ENCODE results near the gene TH. TPM values are rescaled to one million over a fixed set of nuclear protein-coding genes. Genes with fewer than 3 reads are reported as not detected.

TH gene
- total RNA-seq, 2 donors from 2014 or later = not detected

DNA sequence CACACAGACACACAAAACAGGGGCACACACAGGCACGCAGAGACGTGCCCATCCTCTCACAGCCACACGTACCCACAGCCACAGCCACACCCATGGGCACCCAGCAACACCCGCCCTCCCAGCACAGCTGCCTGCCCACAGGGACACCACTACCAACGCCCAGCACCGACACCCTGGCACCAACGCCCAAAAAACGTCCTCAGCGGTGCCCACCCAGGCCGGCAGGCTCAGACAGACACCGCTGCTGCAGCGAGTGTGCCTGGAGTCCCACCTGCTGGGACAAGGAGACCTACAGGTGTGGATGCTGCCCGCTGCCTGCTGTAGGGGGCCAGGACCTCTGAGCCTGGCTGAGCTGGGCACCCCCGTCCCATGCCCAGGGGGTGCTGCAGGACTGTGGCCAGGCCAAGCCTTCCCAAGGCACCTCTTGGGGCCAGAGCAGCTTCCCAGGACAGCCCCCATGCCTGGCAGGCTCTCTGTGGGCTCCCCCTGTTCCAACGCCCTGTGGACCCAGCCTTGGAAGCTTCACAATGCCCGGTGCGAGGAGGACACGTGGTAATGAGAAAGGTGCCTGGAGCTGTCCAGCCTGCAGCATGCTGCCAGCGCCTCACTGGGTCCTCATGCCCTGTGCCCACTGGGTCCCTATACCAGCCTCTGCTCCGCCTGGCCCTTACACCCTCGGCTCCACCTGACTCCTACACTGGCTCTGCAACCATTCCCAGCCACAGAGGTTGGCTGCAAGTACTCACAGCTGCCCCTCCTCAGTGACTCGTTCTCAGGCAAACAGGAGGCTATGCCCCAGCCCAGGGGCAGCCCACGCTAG, 45.8 kb upstream of the TH start:
- Histone ChIP-seq H3K27ac (no peak overlapping the region), H3K27me3 (replicated peaks; ENCODE audit: insufficient read depth) (no peaks in the 10 kb centered on the region), H3K4me3 (no peak overlapping the region), H3K36me3 (no peaks in the 10 kb centered on the region), H3K9me3 (no peaks in the 10 kb centered on the region), H3K4me1 (ENCODE audit: control insufficient read depth in 1 of 2, low read depth in 2 of 2) (no peaks in the 10 kb centered on the region)
- TF ChIP-seq, protein P1, sequence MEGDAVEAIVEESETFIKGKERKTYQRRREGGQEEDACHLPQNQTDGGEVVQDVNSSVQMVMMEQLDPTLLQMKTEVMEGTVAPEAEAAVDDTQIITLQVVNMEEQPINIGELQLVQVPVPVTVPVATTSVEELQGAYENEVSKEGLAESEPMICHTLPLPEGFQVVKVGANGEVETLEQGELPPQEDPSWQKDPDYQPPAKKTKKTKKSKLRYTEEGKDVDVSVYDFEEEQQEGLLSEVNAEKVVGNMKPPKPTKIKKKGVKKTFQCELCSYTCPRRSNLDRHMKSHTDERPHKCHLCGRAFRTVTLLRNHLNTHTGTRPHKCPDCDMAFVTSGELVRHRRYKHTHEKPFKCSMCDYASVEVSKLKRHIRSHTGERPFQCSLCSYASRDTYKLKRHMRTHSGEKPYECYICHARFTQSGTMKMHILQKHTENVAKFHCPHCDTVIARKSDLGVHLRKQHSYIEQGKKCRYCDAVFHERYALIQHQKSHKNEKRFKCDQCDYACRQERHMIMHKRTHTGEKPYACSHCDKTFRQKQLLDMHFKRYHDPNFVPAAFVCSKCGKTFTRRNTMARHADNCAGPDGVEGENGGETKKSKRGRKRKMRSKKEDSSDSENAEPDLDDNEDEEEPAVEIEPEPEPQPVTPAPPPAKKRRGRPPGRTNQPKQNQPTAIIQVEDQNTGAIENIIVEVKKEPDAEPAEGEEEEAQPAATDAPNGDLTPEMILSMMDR (IDR thresholded peaks at IDR 0.05) = no peak
- DNase-seq (ENCODE audit: low spot score) = no peak
- ATAC-seq (ENCODE audit: insufficient number of reproducible peaks, low FRiP score, low read depth) = no peak

DNA sequence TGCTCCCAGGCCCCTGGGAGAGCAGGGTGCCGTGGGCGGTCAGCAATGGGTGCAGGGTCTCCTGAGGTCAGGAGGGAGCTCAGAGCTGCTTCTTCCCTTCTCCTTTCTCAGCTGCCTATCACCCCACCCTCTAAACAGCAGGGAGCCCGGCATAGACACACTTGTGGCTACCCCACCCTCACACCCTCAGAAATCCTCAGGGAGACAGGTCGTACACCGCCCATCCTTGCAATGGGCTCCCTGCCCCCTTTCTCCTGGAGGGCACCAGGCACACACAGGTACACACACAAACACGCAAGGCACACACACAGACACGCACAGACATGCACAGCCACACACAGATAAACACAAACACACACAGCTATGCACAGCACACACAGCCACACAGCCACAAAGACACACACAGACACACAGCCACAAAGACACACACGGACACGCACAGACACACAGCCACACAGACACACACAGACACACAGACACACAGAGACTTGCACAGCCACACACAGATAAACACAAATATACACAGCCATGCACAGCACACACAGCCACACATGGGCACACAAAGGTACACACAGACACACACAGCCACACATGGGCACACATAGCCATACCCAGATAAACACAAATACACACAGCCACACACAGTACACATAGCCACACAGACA, 44.9 kb upstream of the TH start:
- no peak for DNase-seq (ENCODE audit: low spot score)
- ATAC-seq (ENCODE audit: insufficient number of reproducible peaks, low FRiP score, low read depth) = no peak
- Histone ChIP-seq H3K4me3 (no peak overlapping the region), H3K36me3 (no peaks in the 10 kb centered on the region), H3K9me3 (no peaks in the 10 kb centered on the region), H3K4me1 (ENCODE audit: control insufficient read depth in 1 of 2, low read depth in 2 of 2) (no peaks in the 10 kb centered on the region), H3K27me3 (replicated peaks; ENCODE audit: insufficient read depth) (no peaks in the 10 kb centered on the region), H3K27ac (no peak overlapping the region)
- TF ChIP-seq, protein P1 (IDR thresholded peaks at IDR 0.05) = no peak

- Histone ChIP-seq H3K4me1 (ENCODE audit: control insufficient read depth in 1 of 2, low read depth in 2 of 2) (no peaks in the 10 kb centered on the region), H3K36me3 (no peaks in the 10 kb centered on the region), H3K4me3 (no peak overlapping the region), H3K27me3 (replicated peaks; ENCODE audit: insufficient read depth) (no peaks in the 10 kb centered on the region), H3K27ac (no peak overlapping the region), H3K9me3 (no peaks in the 10 kb centered on the region)
- TF ChIP-seq, protein P1 (IDR thresholded peaks at IDR 0.05) = no peak
- DNase-seq (ENCODE audit: low spot score) (no peak), ATAC-seq (ENCODE audit: insufficient number of reproducible peaks, low FRiP score, low read depth) (no peak)
Observed at GRCh38 chr11:2215561-2216399, 44.2 kb upstream of the TH start.

- TF ChIP-seq, protein P1 (IDR thresholded peaks at IDR 0.05) = no peak
- DNase-seq (ENCODE audit: low spot score) = no peak
- no peak overlapping the region for H3K4me3 ChIP-seq
- H3K27ac ChIP-seq = no peak overlapping the region
- H3K9me3 ChIP-seq = no peaks in the 10 kb centered on the region
- ATAC-seq (ENCODE audit: insufficient number of reproducible peaks, low FRiP score, low read depth) = no peak
- no peaks in the 10 kb centered on the region for H3K4me1 ChIP-seq (ENCODE audit: control insufficient read depth in 1 of 2, low read depth in 2 of 2)
- H3K36me3 ChIP-seq = no peaks in the 10 kb centered on the region
- no peaks in the 10 kb centered on the region for H3K27me3 ChIP-seq (replicated peaks; ENCODE audit: insufficient read depth)
Observed at GRCh38 chr11:2215230-2215560, 43.6 kb upstream of the TH start.

Data from thoracic aorta (tissue), 2 donors.